Skeletal muscle tissue (tissue), 4 donors: ENCODE data around the gene MMP25. TPM values are rescaled to one million over a fixed set of nuclear protein-coding genes. Genes with fewer than 3 reads are reported as not detected.

ENCODE experiments used
- H3K27ac ChIP-seq: one replicate; pipeline ENCODE4 v1.7.0; 2013; ENCODE audit warnings: mild to moderate bottlenecking, low read depth, low read length, inconsistent platforms
- H3K27me3 ChIP-seq, 3 donors: one replicate each; pipeline ENCODE4 v1.7.0; 2013; ENCODE audit warnings: low read length in 3 of 3; ENCODE audit not compliant: control insufficient read depth in 3 of 3, insufficient read depth in 3 of 3
- H3K36me3 ChIP-seq, 3 donors: one replicate each; pipeline ENCODE4 v1.7.0; 2013; ENCODE audit warnings: low read length in 3 of 3; ENCODE audit not compliant: control insufficient read depth in 3 of 3, insufficient read depth in 3 of 3
- H3K4me1 ChIP-seq, 3 donors: one replicate each; pipeline ENCODE4 v1.7.0; 2013; ENCODE audit warnings: low read length in 3 of 3, mild to moderate bottlenecking in 3 of 3; ENCODE audit not compliant: control insufficient read depth in 3 of 3, insufficient read depth in 3 of 3
- H3K4me3 ChIP-seq, 3 donors: one replicate each; pipeline ENCODE4 v1.7.0; 2013; ENCODE audit warnings: low read length in 3 of 3
- H3K9ac ChIP-seq, 3 donors: one replicate each; pipeline ENCODE4 v1.7.0; 2013; ENCODE audit warnings: low read length in 3 of 3, mild to moderate bottlenecking in 3 of 3, moderate library complexity in 2 of 3, low read depth in 1 of 3
- H3K9me3 ChIP-seq, 3 donors: one replicate each; pipeline ENCODE4 v1.7.0; 2013; ENCODE audit warnings: low read length in 3 of 3; ENCODE audit not compliant: control insufficient read depth in 3 of 3
- total RNA-seq: library from RNA; depleted of rRNA; stranded (reverse); fragments of >200 nt; gene quantifications from one replicate; pipeline ENCODE4 v1.2.3, GENCODE V29; 2014
- donor health status: Osteomylitis.

The MMP25 gene
- total RNA-seq, 1 donor from 2014 or later, result 0.52 TPM

GRCh38 chr16:3007957-3008689 lies 38.2 kb upstream of the MMP25 start:
- H3K36me3 ChIP-seq, result peaks cover 3 to 5% (median 4%) of the 10 kb centered on the region in 3 donors
- H3K9ac ChIP-seq, result no peak overlapping the region
- H3K27me3 ChIP-seq, result peaks cover 26 to 49% (median 34%) of the 10 kb centered on the region in 3 donors
- no peak overlapping the region for H3K4me3 ChIP-seq
- H3K9me3 ChIP-seq, result no peaks in the 10 kb centered on the region
- no peak overlapping the region for H3K27ac ChIP-seq
- H3K4me1 ChIP-seq, result peaks cover 3 to 16% (median 11%) of the 10 kb centered on the region in 3 donors

GRCh38 chr16:3008690-3009037 lies 37.7 kb upstream of the MMP25 start:
- H3K27me3 ChIP-seq, result peaks cover 30 to 54% (median 40%) of the 10 kb centered on the region in 3 donors
- no peak overlapping the region for H3K9ac ChIP-seq
- H3K4me1 ChIP-seq, result peaks cover 3 to 19% (median 11%) of the 10 kb centered on the region in 3 donors
- no peak overlapping the region for H3K27ac ChIP-seq
- H3K36me3 ChIP-seq, result peaks cover 3 to 5% (median 4%) of the 10 kb centered on the region in 3 donors
- H3K4me3 ChIP-seq, result no peak overlapping the region
- H3K9me3 ChIP-seq, result no peaks in the 10 kb centered on the region

- Histone ChIP-seq H3K4me3 (no peak overlapping the region), H3K36me3 (peaks cover 3 to 5% (median 4%) of the 10 kb centered on the region in 3 donors), H3K27ac (no peak overlapping the region), H3K4me1 (peaks cover 3 to 19% (median 10%) of the 10 kb centered on the region in 3 donors), H3K27me3 (peaks cover 39 to 57% (median 49%) of the 10 kb centered on the region in 3 donors), H3K9me3 (no peaks in the 10 kb centered on the region), H3K9ac (no peak overlapping the region)
Observed at GRCh38 chr16:3009568-3010390, 36.6 kb upstream of the MMP25 start.

- Histone ChIP-seq H3K36me3 (peaks cover 3 to 5% (median 4%) of the 10 kb centered on the region in 3 donors), H3K9ac (no peak overlapping the region), H3K9me3 (no peaks in the 10 kb centered on the region)
Observed at GRCh38 chr16:3010510-3010909, 35.9 kb upstream of the MMP25 start.

GRCh38 chr16:3012246-3012645 lies 34.1 kb upstream of the MMP25 start:
- Histone ChIP-seq H3K9ac (no peak overlapping the region), H3K27ac (no peak overlapping the region), H3K36me3 (no peaks in the 10 kb centered on the region), H3K4me1 (peaks cover 3 to 13% (median 7%) of the 10 kb centered on the region in 3 donors), H3K27me3 (peaks cover 36 to 53% (median 48%) of the 10 kb centered on the region in 3 donors), H3K4me3 (no peak overlapping the region), H3K9me3 (no peaks in the 10 kb centered on the region)

More at GRCh38 chr16:3010510-3010909, 35.9 kb upstream of the MMP25 start:
- H3K4me1 ChIP-seq, result peaks cover 3 to 16% (median 7%) of the 10 kb centered on the region in 3 donors
- no peak overlapping the region for H3K27ac ChIP-seq
- peaks cover 39 to 57% (median 49%) of the 10 kb centered on the region in 3 donors for H3K27me3 ChIP-seq
- H3K4me3 ChIP-seq, result no peak overlapping the region

- Histone ChIP-seq H3K4me3 (no peak within 1 kb of the TSS), H3K27me3 (peaks cover 37 to 48% (median 46%) of the 10 kb centered on the region in 3 donors), H3K9me3 (no peaks in the 10 kb centered on the region), H3K4me1 (peaks cover 3 to 15% (median 7%) of the 10 kb centered on the region in 3 donors), H3K36me3 (no peaks in the 10 kb centered on the region), H3K9ac (no peak within 1 kb of the TSS), H3K27ac (no peak within 1 kb of the TSS)
Observed at GRCh38 chr16:3012828-3013420, 33.4 kb upstream of the MMP25 start, which contains the start of gene CLDN9. Gene CLDN9, plus strand, starts transcription at chr16:3012923. Its CDS starts 440 bp downstream, at chr16:3013363.

GRCh38 chr16:3013491-3013951 lies 32.8 kb upstream of the MMP25 start:
- Histone ChIP-seq H3K27ac (no peak overlapping the region), H3K36me3 (no peaks in the 10 kb centered on the region), H3K4me1 (peaks cover 3 to 18% (median 9%) of the 10 kb centered on the region in 3 donors), H3K27me3 (peaks cover 38 to 47% (median 47%) of the 10 kb centered on the region in 3 donors), H3K9ac (no peak overlapping the region), H3K9me3 (no peaks in the 10 kb centered on the region), H3K4me3 (no peak overlapping the region)

- Histone ChIP-seq H3K4me1 (peaks cover 3 to 18% (median 9%) of the 10 kb centered on the region in 3 donors), H3K9ac (no peak overlapping the region), H3K9me3 (no peaks in the 10 kb centered on the region), H3K36me3 (no peaks in the 10 kb centered on the region), H3K4me3 (no peak overlapping the region), H3K27me3 (peaks cover 37 to 46% (median 45%) of the 10 kb centered on the region in 3 donors), H3K27ac (no peak overlapping the region)
Observed at GRCh38 chr16:3013998-3014690, 32.2 kb upstream of the MMP25 start.

- no peaks in the 10 kb centered on the region for H3K9me3 ChIP-seq
- H3K9ac ChIP-seq, result no peak overlapping the region
- H3K4me1 ChIP-seq, result peaks cover 5 to 21% (median 13%) of the 10 kb centered on the region in 3 donors
- H3K4me3 ChIP-seq, result no peak overlapping the region
- peaks cover 37 to 46% (median 42%) of the 10 kb centered on the region in 3 donors for H3K27me3 ChIP-seq
- H3K36me3 ChIP-seq, result no peaks in the 10 kb centered on the region
- no peak overlapping the region for H3K27ac ChIP-seq
Observed at GRCh38 chr16:3014971-3015370, 31.4 kb upstream of the MMP25 start.
